Right kidney (tissue), 1 donor: ENCODE measurements around the gene FZD7.

ENCODE experiments used
- DNase-seq: peaks from one replicate; pipeline ENCODE4 v3.0.0-alpha.2; 2016

Gene FZD7

DNA sequence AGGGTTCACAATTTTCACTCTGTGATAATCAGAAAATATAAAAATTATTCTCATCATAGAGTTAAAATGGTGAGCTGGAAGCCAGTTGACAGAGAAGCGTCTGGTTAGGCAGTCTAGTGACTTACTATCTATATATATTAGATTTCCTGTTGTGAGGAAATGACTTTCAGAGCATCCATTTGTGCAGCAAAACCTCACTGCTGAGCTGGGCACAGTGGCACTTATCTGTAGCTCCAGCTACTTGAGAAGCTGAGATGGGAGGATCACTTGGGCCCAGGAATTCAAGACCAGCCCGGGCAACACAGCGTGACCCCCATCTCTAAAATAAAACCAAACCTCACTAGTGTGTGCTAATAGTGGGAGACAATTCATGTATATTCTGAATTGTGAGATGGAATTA is 32.2 kb downstream of the FZD7 start:
- DNase-seq: no peak

DNA sequence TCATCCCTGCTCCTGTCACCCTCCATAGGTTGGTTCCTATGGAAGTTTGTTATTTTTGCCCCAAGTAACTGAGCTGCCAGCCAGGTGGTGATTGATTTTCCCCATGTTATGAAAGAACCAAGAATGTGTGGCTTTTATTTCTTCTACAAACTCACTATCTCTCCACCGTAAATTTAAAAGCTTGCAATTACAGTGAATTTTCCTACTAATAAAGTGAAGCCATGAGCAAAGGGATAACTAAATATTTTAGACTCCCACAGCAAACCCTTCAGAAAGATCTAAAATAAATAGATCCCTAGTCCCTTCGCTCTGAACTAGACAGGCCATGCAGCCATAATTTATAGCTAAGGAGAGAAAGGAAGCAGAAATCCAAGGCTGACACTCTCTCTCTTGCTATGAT is 33.2 kb downstream of the FZD7 start:
- DNase-seq: no peak

DNA sequence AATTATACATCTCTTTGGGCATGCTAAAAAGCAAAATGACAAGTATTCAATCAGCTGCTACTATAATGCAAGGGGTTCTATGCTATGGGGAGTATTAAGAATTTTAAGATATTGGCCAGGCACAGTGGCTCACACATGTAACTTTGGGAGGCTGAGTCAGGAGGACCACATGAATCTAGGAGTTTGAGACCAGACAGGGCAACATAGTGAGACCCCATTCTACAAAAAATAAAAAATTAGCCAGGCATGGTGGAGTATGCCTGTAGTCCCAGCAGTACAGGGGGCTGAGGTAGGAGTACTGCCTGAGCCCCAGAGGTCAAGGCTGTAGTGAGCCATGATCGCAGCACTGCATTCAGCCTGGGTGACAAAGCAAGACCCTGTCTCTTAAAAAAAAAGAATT is 33.9 kb downstream of the FZD7 start:
- DNase-seq: no peak

DNA sequence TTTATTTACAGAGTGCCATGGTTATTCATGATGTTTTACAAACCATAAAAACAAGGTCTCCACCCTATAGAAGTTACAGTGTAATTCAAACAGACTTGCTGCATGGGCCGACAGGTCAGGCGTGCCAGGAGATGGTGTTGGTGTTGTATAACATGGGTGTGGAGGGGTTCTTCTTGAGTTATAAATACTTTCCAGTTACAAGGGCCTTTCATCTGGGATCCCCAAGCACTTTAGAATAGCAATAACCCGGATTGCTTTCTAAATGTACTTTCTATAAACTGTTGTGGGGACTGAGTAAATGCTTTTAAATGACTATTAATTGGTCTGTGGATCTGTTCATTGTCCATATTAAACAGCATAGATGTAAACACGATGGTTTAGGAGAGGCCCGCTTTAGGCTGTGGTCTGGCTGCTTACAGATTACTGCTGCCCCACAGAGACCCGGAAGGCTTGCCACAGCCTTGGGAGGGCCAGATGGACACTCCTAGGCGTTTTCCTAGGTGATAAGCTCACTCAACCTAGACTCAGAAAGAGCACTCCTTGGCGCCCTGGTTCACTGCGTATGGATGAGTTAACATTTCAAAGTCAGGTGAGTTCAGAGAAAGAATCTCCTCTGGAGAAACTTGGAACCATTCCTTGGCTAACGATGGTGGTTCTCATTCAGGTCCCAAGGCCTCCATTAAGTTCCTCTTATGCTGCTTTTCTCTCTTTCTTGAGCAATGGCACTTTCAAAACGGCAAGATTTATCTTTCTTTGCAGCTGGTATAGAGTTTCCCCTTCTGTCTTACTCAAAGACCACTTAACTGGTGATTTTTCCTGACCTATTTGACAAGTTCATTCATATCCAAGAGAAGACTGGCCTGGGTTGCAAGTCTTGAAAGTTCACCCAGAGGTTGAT is 35.8 kb downstream of the FZD7 start:
- DNase-seq: peak; percentile 35

DNA sequence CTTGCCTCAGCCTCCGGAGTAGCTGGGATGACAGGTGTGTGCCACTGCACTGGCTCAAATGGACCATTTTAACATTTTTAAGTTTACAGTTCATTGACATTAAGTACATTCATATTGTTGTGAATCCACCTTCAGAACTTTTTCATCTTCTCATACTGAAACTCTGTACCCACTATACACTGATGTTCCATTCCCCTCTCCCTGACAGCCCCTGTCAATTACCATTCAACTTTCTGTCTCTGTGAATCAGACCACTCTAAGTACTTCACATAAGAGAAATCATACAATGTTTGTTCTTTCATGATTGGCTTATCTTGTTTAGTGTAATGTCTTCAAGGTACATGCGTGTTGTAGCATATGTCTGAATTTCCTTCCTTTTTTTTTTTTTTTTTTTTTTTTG is 37.5 kb downstream of the FZD7 start:
- no peak for DNase-seq

DNA sequence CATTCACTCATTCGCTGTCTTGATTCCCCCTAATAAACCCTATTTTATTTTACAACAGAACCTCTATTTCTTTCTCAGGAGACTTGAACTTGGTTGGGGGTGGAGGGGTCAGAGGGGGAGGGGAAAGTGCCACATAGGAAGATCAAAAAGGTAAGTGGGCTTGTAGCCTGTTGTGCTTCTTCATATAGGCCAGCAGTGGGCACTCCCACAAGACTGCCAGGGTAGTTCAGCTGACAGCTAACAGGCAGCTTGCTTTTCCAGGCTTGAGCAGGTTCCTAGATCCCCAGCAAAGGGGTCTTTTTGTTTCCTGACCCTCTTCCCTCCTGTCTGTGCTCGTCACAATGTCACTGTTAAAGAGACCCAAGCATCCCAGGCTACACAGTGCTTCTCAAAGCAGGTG is 38.6 kb downstream of the FZD7 start:
- DNase-seq: no peak

DNA sequence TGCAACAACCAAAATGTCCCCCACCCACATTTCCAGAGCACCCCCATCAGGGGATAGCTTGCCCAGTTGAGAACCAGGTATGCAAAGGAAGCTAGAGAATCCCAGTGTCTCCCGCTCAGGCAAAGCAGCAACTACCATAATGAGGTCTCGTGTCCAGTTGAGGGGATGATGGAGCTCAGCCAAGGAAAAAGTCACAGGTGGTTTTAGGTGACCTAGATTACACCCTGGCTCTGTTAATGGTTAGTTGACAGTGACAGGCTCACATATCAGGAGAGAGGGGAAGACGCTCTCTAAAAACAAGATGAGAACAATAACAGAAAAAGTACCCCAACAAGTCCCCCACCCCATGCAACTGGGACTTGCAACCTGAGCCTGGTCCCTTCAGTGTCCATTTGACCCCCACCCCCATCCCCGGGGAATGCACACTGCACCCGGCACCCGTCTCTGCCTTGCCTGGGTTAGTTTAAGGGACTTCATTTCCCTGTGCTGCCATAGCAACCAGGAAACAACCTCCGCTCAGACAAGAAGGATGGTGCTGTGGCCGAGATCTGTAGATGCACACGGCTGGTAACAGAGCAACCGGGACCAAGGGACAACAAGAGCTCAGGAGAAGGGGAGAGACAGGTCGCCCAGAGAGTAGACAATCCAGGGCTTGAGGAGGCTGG is 39.2 kb downstream of the FZD7 start, which contains the start of gene KIAA2012:
Gene KIAA2012, plus strand, starts transcription at position 519 of the 665 bp plus-strand sequence. CDS start 373 bp downstream, outside the sequence.
- peak; percentile 35 for DNase-seq

DNA sequence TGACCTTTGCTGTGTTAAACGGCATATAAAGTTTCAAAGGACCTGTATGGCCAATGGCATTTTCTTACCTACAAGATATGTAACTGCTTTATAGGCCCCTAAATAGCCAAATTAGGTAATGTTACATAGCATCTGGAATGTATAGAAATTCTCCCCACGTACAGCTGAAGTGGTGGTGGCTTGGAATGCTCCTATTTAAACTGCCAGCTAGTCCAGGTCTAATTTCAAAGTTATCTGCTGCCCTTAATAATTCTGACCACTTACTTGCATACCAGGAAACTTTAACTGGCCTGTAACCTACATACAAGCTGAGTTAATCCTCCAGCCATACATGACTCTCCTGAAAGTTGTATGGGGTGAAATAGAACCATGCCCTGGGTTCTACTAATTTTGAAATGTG is 40.7 kb downstream of the FZD7 start:
- no peak for DNase-seq

DNA sequence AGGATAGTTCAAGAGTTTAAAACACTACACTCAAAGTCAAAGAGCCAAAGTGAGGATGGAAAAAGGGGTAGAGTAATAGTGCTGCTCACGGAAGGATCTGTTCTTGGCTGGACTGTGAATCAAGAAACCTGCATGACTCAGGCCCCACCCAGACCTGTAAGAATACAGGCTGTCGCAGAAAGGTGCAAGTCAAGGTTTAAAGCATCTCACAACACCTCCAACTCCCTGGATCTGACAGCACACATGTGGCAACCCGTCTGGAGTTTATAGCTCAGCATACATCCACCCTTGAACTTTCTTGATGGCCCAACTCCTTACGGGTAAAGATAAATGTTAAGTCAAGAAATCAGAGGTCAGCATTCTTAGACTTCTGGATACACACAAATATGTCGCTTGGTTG is 45.7 kb downstream of the FZD7 start:
- DNase-seq: no peak

DNA sequence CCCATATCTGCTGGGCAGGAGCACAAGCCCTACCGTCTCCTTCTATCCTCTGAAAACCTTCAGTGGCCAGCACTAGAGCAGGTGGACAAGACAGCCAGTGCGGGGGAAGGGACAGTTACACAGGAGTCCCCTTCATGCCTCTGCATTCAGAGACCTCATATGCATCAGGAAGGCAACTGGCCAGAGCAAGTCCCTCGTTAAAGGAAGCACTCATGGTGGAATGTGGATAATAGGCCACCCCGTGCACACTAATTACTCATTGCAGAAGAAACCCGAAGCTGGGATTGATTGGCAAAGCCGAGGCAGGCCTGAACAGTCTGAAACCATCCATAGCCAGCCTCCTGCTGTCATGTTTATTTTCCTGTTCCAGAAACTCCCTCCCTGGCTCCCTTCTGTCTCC is 50.6 kb downstream of the FZD7 start:
- DNase-seq: no peak
